Rectal smooth muscle tissue (tissue), 1 donor: ENCODE data around the gene CUL4A.

Experiments used
- H3K27ac ChIP-seq: one replicate; pipeline ENCODE4 v1.7.0; 2013; ENCODE audit warnings: low read depth, low read length, inconsistent platforms
- H3K27me3 ChIP-seq: one replicate; pipeline ENCODE4 v1.7.0; 2013; ENCODE audit warnings: low read length; ENCODE audit not compliant: control insufficient read depth, insufficient read depth
- H3K36me3 ChIP-seq: one replicate; pipeline ENCODE4 v1.7.0; 2013; ENCODE audit warnings: low read length; ENCODE audit not compliant: control insufficient read depth, insufficient read depth
- H3K4me1 ChIP-seq: one replicate; pipeline ENCODE4 v1.7.0; 2013; ENCODE audit warnings: low read length; ENCODE audit not compliant: control insufficient read depth, insufficient read depth
- H3K4me3 ChIP-seq: one replicate; pipeline ENCODE4 v1.7.0; 2013; ENCODE audit warnings: low read length
- H3K9ac ChIP-seq: one replicate; pipeline ENCODE4 v1.7.0; 2013; ENCODE audit warnings: low read length

Gene CUL4A

GRCh38 chr13:113219256-113219940, 10.0 kb downstream of the CUL4A start:
- H3K27ac ChIP-seq = no peak overlapping the region
- H3K27me3 ChIP-seq = no peaks in the 10 kb centered on the region
- no peak overlapping the region for H3K4me3 ChIP-seq
- peaks cover 13% of the 10 kb centered on the region for H3K36me3 ChIP-seq
- H3K9ac ChIP-seq = no peak overlapping the region
- H3K4me1 ChIP-seq = peaks cover 9% of the 10 kb centered on the region

- Histone ChIP-seq H3K27ac (no peak overlapping the region), H3K27me3 (no peaks in the 10 kb centered on the region), H3K4me3 (no peak overlapping the region), H3K9ac (no peak overlapping the region), H3K4me1 (peaks cover 9% of the 10 kb centered on the region), H3K36me3 (peaks cover 19% of the 10 kb centered on the region)
These were observed 10.8 kb downstream of the CUL4A start for GRCh38 chr13:113220141-113220598.

GRCh38 chr13:113220877-113221276, 11.5 kb downstream of the CUL4A start:
- peaks cover 24% of the 10 kb centered on the region for H3K36me3 ChIP-seq

GRCh38 chr13:113223070-113223469, 13.7 kb downstream of the CUL4A start:
- no peak overlapping the region for H3K27ac ChIP-seq
- no peak overlapping the region for H3K9ac ChIP-seq
- no peaks in the 10 kb centered on the region for H3K4me1 ChIP-seq
- peaks cover 30% of the 10 kb centered on the region for H3K36me3 ChIP-seq
- H3K4me3 ChIP-seq = no peak overlapping the region
- no peaks in the 10 kb centered on the region for H3K27me3 ChIP-seq

More at GRCh38 chr13:113220877-113221276, 11.5 kb downstream of the CUL4A start:
- no peak overlapping the region for H3K27ac ChIP-seq
- no peak overlapping the region for H3K4me3 ChIP-seq
- no peak overlapping the region for H3K9ac ChIP-seq
- H3K27me3 ChIP-seq = no peaks in the 10 kb centered on the region
- peaks cover 5% of the 10 kb centered on the region for H3K4me1 ChIP-seq

GRCh38 chr13:113224486-113224885, 15.1 kb downstream of the CUL4A start:
- Histone ChIP-seq H3K36me3 (peaks cover 34% of the 10 kb centered on the region), H3K4me3 (no peak overlapping the region), H3K27ac (no peak overlapping the region), H3K9ac (no peak overlapping the region), H3K27me3 (no peaks in the 10 kb centered on the region), H3K4me1 (no peaks in the 10 kb centered on the region)

GRCh38 chr13:113225515-113225914, 16.1 kb downstream of the CUL4A start:
- Histone ChIP-seq H3K4me1 (no peaks in the 10 kb centered on the region), H3K27me3 (no peaks in the 10 kb centered on the region), H3K9ac (no peak overlapping the region), H3K36me3 (peaks cover 40% of the 10 kb centered on the region), H3K27ac (no peak overlapping the region), H3K4me3 (no peak overlapping the region)

- Histone ChIP-seq H3K4me3 (no peak overlapping the region), H3K27me3 (no peaks in the 10 kb centered on the region), H3K36me3 (peaks cover 38% of the 10 kb centered on the region), H3K4me1 (no peaks in the 10 kb centered on the region), H3K9ac (no peak overlapping the region), H3K27ac (no peak overlapping the region)
These were observed 17.5 kb downstream of the CUL4A start for GRCh38 chr13:113226873-113227450.

- no peak overlapping the region for H3K4me3 ChIP-seq
- H3K4me1 ChIP-seq = no peaks in the 10 kb centered on the region
- H3K9ac ChIP-seq = no peak overlapping the region
- H3K27ac ChIP-seq = no peak overlapping the region
- peaks cover 42% of the 10 kb centered on the region for H3K36me3 ChIP-seq
- no peaks in the 10 kb centered on the region for H3K27me3 ChIP-seq
These were observed 19.7 kb downstream of the CUL4A start for GRCh38 chr13:113229161-113229560.

GRCh38 chr13:113229791-113230190, 20.4 kb downstream of the CUL4A start:
- Histone ChIP-seq H3K9ac (no peak overlapping the region), H3K4me1 (no peaks in the 10 kb centered on the region), H3K4me3 (no peak overlapping the region), H3K27ac (no peak overlapping the region), H3K27me3 (no peaks in the 10 kb centered on the region), H3K36me3 (peaks cover 46% of the 10 kb centered on the region)

- H3K9ac ChIP-seq = no peak overlapping the region
- H3K27me3 ChIP-seq = no peaks in the 10 kb centered on the region
- no peak overlapping the region for H3K27ac ChIP-seq
- H3K36me3 ChIP-seq = peaks cover 37% of the 10 kb centered on the region
- H3K4me3 ChIP-seq = no peak overlapping the region
- H3K4me1 ChIP-seq = no peaks in the 10 kb centered on the region
These were observed 22.1 kb downstream of the CUL4A start for GRCh38 chr13:113231306-113232207.

GRCh38 chr13:113232208-113233003, 23.0 kb downstream of the CUL4A start:
- H3K27me3 ChIP-seq = no peaks in the 10 kb centered on the region
- H3K27ac ChIP-seq = no peak overlapping the region
- no peaks in the 10 kb centered on the region for H3K4me1 ChIP-seq
- peaks cover 40% of the 10 kb centered on the region for H3K36me3 ChIP-seq
- no peak overlapping the region for H3K4me3 ChIP-seq
- no peak overlapping the region for H3K9ac ChIP-seq

GRCh38 chr13:113233101-113233500, 23.7 kb downstream of the CUL4A start:
- peaks cover 40% of the 10 kb centered on the region for H3K36me3 ChIP-seq
- no peak overlapping the region for H3K27ac ChIP-seq

More at GRCh38 chr13:113233101-113233500, 23.7 kb downstream of the CUL4A start:
- no peaks in the 10 kb centered on the region for H3K27me3 ChIP-seq
- H3K9ac ChIP-seq = no peak overlapping the region
- H3K4me1 ChIP-seq = no peaks in the 10 kb centered on the region
- no peak overlapping the region for H3K4me3 ChIP-seq
